NCI-H187 treated with DMSO at 0.1 percent for 48 hours (cell line): ENCODE results near the gene JADE3.

Source experiments
- DNase-seq: peaks from one replicate; lab custom pipeline; 2025; lab: John Stamatoyannopoulos, UW

Gene JADE3

GRCh38 chrX:46912098-46912602, at the start of gene JADE3:
Gene JADE3, plus strand, starts transcription at chrX:46912421. Its CDS starts 72,474 bp downstream, at chrX:46984895.
- DNase-seq, result no peak

- DNase-seq, result no peak
Observed at GRCh38 chrX:46863072-46863471, 49.1 kb upstream of the JADE3 start.

- DNase-seq, result no peak
Observed at GRCh38 chrX:46864606-46865005, 47.6 kb upstream of the JADE3 start.

- no peak for DNase-seq
Observed at GRCh38 chrX:46865281-46865680, 46.9 kb upstream of the JADE3 start.

GRCh38 chrX:46866726-46867125, 45.5 kb upstream of the JADE3 start:
- no peak for DNase-seq

- no peak for DNase-seq
Observed at GRCh38 chrX:46873746-46874145, 38.5 kb upstream of the JADE3 start.

DNA sequence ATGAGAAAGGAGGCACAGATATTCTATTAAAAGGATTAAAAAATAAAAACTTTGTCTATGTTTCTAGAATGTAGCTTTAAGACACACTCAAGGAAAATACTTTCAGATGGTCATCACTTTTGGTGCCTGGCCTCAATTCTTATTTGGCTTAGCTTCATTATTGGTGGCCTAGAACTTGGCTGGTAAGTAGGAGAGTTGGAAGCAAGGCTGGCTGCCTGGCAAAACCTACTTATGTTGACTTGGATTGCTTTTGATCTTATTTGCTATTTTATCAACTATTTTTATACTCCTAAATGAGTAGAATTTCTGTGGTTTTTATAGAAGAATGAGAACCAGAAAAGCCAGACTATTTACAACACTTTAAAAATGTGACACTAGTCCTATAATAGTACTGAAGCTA, 35.3 kb upstream of the JADE3 start:
- DNase-seq, result no peak

GRCh38 chrX:46882266-46882665, 30.0 kb upstream of the JADE3 start:
- DNase-seq, result no peak

GRCh38 chrX:46884799-46885198, 27.4 kb upstream of the JADE3 start:
- DNase-seq, result no peak

- DNase-seq, result no peak
Observed at GRCh38 chrX:46898207-46898606, 14.0 kb upstream of the JADE3 start.

GRCh38 chrX:46903458-46904242, 8.6 kb upstream of the JADE3 start:
- no peak for DNase-seq

- no peak for DNase-seq
Observed at GRCh38 chrX:46904626-46905025, 7.6 kb upstream of the JADE3 start.

- DNase-seq, result no peak
Observed at GRCh38 chrX:46910415-46910814, 1.8 kb upstream of the JADE3 start.

DNA sequence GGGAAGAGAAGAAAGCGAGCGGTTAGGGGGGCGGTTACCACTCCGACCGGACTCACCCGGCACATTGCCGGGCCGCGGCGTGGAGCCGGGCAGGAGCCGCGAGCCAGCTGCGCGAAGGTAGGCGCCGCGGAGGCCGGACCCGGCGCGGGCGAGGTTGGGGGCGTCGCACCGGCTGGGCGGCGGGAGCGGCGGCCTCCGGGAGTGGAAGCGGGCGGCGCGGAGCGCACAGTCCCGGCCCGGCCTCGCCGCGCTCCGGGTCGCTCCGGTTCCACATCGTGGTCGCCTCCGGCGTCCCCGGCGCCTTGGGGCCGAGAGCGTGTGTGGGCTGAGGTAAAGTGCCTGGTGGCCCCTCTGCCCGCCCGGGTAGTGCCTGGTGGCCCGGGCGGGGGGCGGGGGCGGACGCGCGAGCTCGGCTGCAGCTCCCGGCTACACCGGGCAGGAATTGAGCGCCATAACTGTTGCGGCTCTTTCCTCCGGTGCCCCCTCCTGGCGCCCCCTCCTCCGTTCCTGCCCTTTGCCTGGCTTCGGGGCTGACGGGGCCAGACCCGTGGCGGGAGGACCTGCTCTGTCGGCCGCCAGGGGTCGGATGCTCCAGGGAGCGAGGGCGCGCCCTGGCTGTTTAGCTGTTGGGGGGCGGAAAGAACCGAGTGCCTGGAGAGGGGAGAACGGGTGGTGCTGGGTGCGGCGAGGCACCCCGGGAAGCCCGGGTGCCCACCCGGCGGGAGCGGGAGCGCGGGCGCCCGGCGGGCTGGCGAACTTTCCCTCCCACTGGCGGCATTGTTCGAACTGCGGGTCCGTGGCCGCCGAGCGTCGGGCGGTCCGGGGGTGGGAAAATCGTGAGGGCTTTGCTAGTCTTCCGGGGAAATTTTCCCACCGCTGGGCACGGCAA, 626 bp downstream of the JADE3 start:
- no peak for DNase-seq

DNA sequence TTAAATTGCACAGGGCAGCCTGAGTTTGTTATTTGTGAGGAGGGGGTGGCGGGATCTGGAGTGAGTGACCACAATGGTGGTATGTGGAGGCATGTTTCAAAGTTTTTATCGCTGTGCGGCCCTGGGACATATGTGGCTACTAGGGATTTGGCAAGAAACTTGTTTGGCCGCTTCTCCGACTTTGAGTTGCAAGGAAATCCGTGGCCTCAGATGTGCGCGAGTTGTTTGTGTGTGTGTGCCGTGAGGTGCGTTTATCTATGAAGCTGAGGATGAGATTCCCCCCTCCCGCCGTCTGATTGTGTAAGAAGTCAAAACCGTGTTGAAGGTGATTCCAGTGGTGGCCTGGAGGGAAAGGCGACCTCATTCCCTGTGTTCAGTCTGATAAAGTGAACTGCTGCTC, 1.4 kb downstream of the JADE3 start:
- DNase-seq, result no peak

- no peak for DNase-seq
Observed at GRCh38 chrX:46916273-46916672, 4.1 kb downstream of the JADE3 start.

DNA sequence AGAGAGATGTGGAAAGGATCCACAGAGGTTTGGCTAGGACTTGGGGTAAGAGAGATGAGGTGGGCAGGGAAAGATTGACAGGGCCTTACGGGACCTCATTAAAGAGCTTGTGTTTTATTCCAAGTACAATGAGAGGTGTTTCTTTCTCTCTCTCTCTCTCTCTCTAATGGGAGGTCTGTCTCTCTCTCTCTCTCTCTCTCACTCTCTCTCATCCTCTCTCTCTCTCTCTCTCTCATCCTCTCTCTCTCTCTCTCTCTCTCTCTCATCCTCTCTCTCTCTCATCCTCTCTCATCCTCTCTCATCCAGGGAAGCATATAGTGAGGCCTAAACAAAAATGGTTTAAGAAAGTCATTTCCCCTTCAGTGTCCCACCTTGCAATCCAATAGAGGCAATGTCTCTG, 5.4 kb downstream of the JADE3 start:
- no peak for DNase-seq

DNA sequence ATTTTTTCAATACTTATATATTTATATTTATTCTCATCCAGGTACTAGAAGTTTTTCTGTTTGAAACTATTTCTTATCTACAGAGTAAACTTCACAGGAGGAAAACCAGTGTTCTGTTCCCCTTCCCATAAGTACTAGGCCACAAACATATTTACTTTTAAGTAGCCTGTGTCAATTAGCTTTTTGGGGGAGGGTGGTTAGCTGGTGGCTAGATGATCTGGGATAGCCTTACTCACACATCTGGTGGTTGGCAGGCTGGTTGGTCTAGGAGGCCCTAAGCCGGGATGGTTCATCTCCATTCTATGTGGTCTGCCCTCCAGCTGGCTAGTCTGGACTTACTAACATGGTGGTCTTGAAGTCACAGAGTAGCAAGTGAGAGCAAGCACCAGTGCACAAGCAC, 6.2 kb downstream of the JADE3 start:
- no peak for DNase-seq

GRCh38 chrX:46920235-46920634, 8.0 kb downstream of the JADE3 start:
- no peak for DNase-seq

DNA sequence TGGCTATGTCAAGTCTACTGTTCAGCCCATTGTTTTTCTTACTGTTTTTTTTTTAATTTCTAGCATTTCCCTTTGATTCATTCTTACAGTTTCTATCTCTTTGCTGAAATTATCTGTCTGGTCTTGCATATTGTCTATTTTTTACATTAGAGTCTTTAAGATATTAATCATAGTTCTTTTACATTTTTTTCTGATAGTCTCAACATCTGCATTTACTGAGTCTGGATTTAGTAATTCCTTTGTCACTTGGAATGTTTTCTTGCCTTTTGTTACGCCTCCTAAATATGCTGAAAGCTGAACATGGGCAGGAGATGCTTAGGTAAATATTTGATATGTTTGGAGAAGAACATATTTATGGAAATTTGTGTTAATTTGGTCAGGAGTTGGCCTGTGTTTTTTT, 10.4 kb downstream of the JADE3 start:
- no peak for DNase-seq

DNA sequence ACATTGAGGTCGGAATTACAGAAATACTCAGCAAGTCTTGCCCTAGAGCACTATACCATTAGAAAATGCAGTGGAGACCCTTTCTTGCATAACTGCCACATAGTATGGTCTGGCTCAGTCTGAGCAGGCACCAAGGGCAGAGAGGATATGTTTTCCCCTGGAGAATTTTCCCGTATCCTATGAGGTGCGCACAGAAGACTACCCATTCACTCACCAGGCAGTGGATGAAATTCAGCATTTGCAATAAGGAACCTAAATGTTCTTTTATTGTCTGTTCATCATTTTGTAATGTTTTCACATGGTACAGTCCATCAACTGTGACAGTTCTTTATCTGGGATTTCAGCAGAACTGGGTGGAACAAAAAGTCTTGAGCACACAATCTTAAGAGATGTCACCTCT, 15.5 kb downstream of the JADE3 start:
- DNase-seq, result no peak

DNA sequence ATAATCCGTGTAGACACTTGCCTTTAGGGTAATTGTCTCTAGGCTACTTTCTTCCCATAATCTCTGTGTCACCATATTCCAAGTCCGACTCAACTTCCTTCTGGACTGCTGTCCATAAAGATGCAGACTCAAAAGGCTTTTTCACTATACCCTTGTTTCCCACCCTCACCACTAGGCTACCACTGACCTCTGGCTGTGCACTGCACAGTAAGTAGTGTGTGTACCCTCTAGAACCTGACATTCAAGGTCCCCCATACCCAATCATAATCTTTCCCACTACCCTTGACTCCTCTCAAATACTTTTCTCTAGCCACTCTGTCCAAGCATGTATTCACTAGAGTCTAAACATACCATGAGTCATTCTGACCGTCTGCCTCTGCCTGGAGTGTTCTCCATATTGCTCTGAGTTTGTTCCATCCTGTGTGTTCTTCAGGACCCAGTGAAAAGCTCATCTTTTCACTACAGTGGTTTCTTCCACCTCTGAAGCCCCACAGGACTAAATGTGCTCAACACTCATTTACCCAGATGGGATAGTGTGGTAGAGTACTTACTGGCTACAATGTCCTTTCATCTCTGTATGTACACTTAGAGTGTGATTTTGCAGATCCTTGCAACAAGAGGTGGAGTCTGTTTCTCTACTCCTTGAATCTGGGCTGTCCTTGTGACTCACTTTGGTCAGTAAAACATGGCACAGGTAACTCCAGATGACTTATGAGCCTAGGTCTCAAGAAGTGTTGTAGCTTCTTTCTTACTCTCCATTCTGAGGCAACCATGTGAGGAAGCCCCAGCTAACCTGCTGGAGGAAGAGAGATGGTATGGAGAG, 17.4 kb downstream of the JADE3 start:
- DNase-seq, result no peak
